ENCODE data around the gene C5orf46.

DNA sequence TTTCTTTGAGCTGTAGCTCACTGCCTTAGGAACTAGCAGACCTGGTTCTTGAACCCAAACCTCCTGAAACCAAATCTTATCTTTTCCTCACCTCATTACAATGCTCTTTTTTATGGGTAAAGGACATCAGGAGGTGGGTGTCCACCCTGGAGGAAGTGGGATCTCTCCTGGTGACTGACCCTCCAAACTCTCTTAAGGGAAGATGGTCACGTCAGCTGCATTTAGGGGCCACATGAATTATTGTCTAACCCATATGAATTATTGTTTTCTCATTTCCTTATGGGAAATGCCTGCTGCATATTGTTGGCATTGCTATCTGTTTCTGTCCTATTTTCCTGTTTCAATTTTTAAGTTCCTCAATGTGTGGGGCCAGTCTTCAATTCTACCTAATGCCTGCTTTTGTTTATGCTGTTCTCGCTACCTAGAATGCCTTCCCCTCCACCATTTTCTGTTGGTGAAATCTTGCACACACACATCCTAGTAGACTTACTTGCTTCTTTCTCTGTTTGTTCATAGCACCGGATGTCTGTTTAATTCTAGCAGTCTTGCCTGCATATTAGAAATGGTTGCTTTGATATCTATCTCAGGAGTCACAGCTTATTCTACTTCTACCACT, 52.9 kb downstream of the C5orf46 start:
- no peak for TF ChIP-seq NFRKB (IDR thresholded peaks at IDR 0.05)
- no peak for TF ChIP-seq SUZ12 (IDR thresholded peaks at IDR 0.05)
- TF ChIP-seq FOXK2 (IDR thresholded peaks at IDR 0.05) = no peak
- TF ChIP-seq SP1 (IDR thresholded peaks at IDR 0.05) = no peak
- no peak for TF ChIP-seq FOXA1 (IDR thresholded peaks at IDR 0.05)
- no peak for TF ChIP-seq ELF4 (IDR thresholded peaks at IDR 0.05)
- no peak for TF ChIP-seq LEF1 (IDR thresholded peaks at IDR 0.05; ENCODE audit: borderline replicate concordance)

Measured in HEK293T (cell line).